GM12891 (cell line): ENCODE data around the gene STAT4.

Experiments used
- POLR2A ChIP-seq: IDR thresholded peaks from 2 replicates; pipeline ENCODE4 v1.6.1; 2011; ENCODE audit warnings: low read depth, low read length, control low read depth
- POLR2AphosphoS5 ChIP-seq: IDR thresholded peaks from 2 replicates; pipeline ENCODE4 v1.6.1; 2011; ENCODE audit warnings: low read depth, low read length, control low read depth
- TAF1 ChIP-seq: IDR thresholded peaks from 2 replicates; pipeline ENCODE4 v1.6.1; 2011; ENCODE audit warnings: low read depth, low read length, control low read depth

DNA sequence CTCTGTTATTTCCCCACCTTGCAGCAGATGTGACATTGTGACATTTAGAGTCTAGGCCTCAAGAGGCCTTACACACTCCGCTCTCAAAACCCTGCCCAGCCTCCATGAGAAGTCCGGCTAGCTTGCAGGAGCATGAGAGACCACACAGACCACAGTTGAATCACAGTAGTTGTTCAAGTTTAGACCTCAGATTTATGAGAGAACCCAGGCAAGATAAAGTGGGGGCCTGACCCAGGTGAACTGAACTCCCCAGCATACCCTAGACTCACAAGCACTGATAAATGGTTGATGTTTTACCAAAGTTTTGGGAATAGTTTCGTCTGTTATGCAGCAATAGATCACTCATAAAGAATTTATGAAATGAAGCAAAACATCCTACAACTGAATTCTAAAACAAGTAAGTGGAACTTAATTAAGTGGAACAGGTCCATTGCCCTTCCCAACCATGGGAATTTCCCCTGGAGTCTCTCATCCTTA, 132.1 kb downstream of the STAT4 start:
- TF ChIP-seq TAF1 (no peak), POLR2AphosphoS5 (no peak), POLR2A (no peak)
